ENCODE data around the gene ANKRD13D. TPM values are rescaled to one million over a fixed set of nuclear protein-coding genes. Genes with fewer than 3 reads are reported as not detected.

ANKRD13D gene
- total RNA-seq (2022; extraction: Qiagen RNA extraction), result 21.4 to 32.0 TPM (median 26.8 TPM) in 5 replicates

GRCh38 chr11:67289226-67289650 lies at the start of gene ANKRD13D:
TSS of gene ANKRD13D (plus strand) at chr11:67289303. CDS start at chr11:67289461, 158 bp downstream.

GRCh38 chr11:67266449-67267187 lies 22.5 kb upstream of the ANKRD13D start, which contains the start of gene GRK2:
TSS of gene GRK2 (plus strand) at chr11:67266473. CDS start at chr11:67266700, 227 bp downstream.

DNA sequence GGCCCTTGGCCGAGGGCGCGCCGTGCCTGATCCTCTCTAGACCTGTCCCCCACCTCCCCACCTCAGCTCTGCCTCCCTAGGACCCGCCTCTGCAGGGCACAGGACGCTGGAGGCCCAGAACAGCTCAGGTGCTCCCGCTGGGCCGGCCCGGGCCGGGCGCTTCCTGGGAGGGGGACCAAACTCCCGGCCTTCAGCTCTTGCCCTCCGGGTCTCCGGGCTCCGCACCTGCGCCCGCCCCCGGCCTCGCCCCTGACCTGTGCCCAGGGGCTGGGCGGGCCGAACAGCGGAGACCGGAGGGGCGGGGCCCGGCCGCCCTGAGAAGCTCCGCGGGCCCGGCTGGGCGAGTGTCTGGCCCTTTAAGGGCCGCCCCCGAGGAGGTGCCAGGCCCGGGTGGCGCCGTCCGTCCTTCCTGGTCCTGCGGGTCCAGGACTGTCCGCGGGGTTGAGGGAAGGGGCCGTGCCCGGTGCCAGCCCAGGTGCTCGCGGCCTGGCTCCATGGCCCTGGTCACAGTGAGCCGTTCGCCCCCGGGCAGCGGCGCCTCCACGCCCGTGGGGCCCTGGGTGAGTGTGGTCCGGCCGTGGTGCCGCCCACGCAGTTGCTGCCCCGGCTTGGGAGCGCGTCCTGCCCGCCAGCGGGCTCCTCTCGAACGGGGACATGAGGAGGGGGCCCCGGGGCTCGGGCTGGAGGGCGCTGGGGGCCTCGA lies 14.2 kb downstream of the ANKRD13D start, which contains the start of gene SSH3:
Gene SSH3, plus strand, starts transcription at position 399 of the 703 bp plus-strand sequence. Its CDS starts 96 bp downstream, at position 495.

Other genes with a start within 250 kb of the ANKRD13D start
- gene RHOD, start 232.5 kb upstream of the ANKRD13D start, total RNA-seq (2022; extraction: Qiagen RNA extraction), result 32.6 to 51.6 TPM (median 47.3 TPM) in 5 replicates
- gene KDM2A, start 170.0 kb upstream of the ANKRD13D start, total RNA-seq (2022; extraction: Qiagen RNA extraction), result 43.2 to 50.1 TPM (median 46.9 TPM) in 5 replicates
- gene GRK2, start 22.8 kb upstream of the ANKRD13D start, total RNA-seq (2022; extraction: Qiagen RNA extraction), result 27.9 to 44.6 TPM (median 42.9 TPM) in 5 replicates
- 17.1 to 29.0 TPM (median 27.3 TPM) in 5 replicates for gene SSH3, start 14.2 kb downstream of the ANKRD13D start, total RNA-seq (2022; extraction: Qiagen RNA extraction)
- 196 to 263 TPM (median 258 TPM) in 5 replicates for gene POLD4, start 64.2 kb downstream of the ANKRD13D start, total RNA-seq (2022; extraction: Qiagen RNA extraction)
- gene CLCF1, start 84.3 kb downstream of the ANKRD13D start, total RNA-seq (2022; extraction: Qiagen RNA extraction), result 39.1 to 53.1 TPM (median 45.3 TPM) in 5 replicates
- 22.1 to 40.0 TPM (median 36.1 TPM) in 5 replicates for gene RAD9A, start 102.7 kb downstream of the ANKRD13D start, total RNA-seq (2022; extraction: Qiagen RNA extraction)
- 269 to 296 TPM (median 294 TPM) in 5 replicates for gene PPP1CA, start 112.6 kb downstream of the ANKRD13D start, total RNA-seq (2022; extraction: Qiagen RNA extraction)
- 0.10 to 0.12 TPM (median 0.10 TPM) in 4 of 5 replicates, not detected in the other for gene TBC1D10C, start 114.8 kb downstream of the ANKRD13D start, total RNA-seq (2022; extraction: Qiagen RNA extraction)
- gene CARNS1, start 126.4 kb downstream of the ANKRD13D start, total RNA-seq (2022; extraction: Qiagen RNA extraction), result 0.09 to 0.29 TPM (median 0.21 TPM) in 5 replicates
- gene RPS6KB2, start 139.2 kb downstream of the ANKRD13D start, total RNA-seq (2022; extraction: Qiagen RNA extraction), result 42.9 to 52.1 TPM (median 51.2 TPM) in 5 replicates
- 0.24 to 0.42 TPM (median 0.32 TPM) in 5 replicates for gene PTPRCAP, start 148.4 kb downstream of the ANKRD13D start, total RNA-seq (2022; extraction: Qiagen RNA extraction)
- gene CORO1B, start 154.2 kb downstream of the ANKRD13D start, total RNA-seq (2022; extraction: Qiagen RNA extraction), result 57.1 to 64.4 TPM (median 61.3 TPM) in 5 replicates
- gene GPR152, start 163.4 kb downstream of the ANKRD13D start, total RNA-seq (2022; extraction: Qiagen RNA extraction), result 0.07 TPM in 1 of 5 replicates, not detected in the others
- gene CABP4, start 166.1 kb downstream of the ANKRD13D start, total RNA-seq (2022; extraction: Qiagen RNA extraction), result 0.03 TPM in 1 of 5 replicates, not detected in the others
- 43.5 to 66.7 TPM (median 63.8 TPM) in 5 replicates for gene TMEM134, start 179.9 kb downstream of the ANKRD13D start, total RNA-seq (2022; extraction: Qiagen RNA extraction)
- 44.3 to 53.1 TPM (median 48.4 TPM) in 5 replicates for gene AIP, start 193.7 kb downstream of the ANKRD13D start, total RNA-seq (2022; extraction: Qiagen RNA extraction)
- gene PITPNM1, start 216.1 kb downstream of the ANKRD13D start, total RNA-seq (2022; extraction: Qiagen RNA extraction), result 38.9 to 60.0 TPM (median 53.9 TPM) in 5 replicates
- 67.0 to 97.8 TPM (median 95.2 TPM) in 5 replicates for gene CDK2AP2, start 218.9 kb downstream of the ANKRD13D start, total RNA-seq (2022; extraction: Qiagen RNA extraction)
- gene CABP2, start 234.1 kb downstream of the ANKRD13D start, total RNA-seq (2022; extraction: Qiagen RNA extraction), result not detected in 5 replicates